Panc1 (cell line): Measurements from ENCODE around the gene ZBTB33. TPM values are rescaled to one million over a fixed set of nuclear protein-coding genes. Genes with fewer than 3 reads are reported as not detected.

Experiments
- ATAC-seq: fragments of 200-7000 bp; cut with Tn5 transposase; 2 replicates; pipeline ENCODE4 v1.9.1; 2020; ENCODE audit warnings: mild to moderate bottlenecking, moderate library complexity
- BruUV-seq: library from RNA; stranded (reverse); fragments of 400-500 nt; replicated peaks from 2 replicates; lab custom pipeline; 2021; lab: Mats Ljungman, UMichigan
- CTCF ChIA-PET: fragments of 300-600 bp; sonication (Branson Sonifier 250); formaldehyde crosslinking; loops from one replicate; lab custom pipeline; 2022; ENCODE audit warnings: antibody characterized with exemption; lab: Charles Lee
- POLR2A ChIA-PET: fragments of 300-600 bp; sonication (Branson Sonifier 250); formaldehyde crosslinking; loops from one replicate; lab custom pipeline; 2022; ENCODE audit warnings: antibody characterized with exemption; lab: Charles Lee
- DNase-seq: peaks from one replicate; pipeline ENCODE4 v3.0.0-alpha.2; 2010; ENCODE audit warnings: low read depth, low spot score
- H3K27ac ChIP-seq: 2 replicates; pipeline ENCODE4 v1.5.1; 2011; ENCODE audit warnings: mild to moderate bottlenecking, low read length, inconsistent platforms
- H3K27me3 ChIP-seq: fragments of 200-500 bp; sonication (Bioruptor generic); 2 replicates; pipeline ENCODE4 v1.6.0; 2014; ENCODE audit warnings: low read length, inconsistent platforms; ENCODE audit not compliant: control insufficient read depth, insufficient read depth
- H3K36me3 ChIP-seq: fragments of 200-500 bp; sonication (Bioruptor generic); 2 replicates; pipeline ENCODE4 v1.5.1; 2014; ENCODE audit warnings: inconsistent platforms, mild to moderate bottlenecking, low read length, moderate library complexity; ENCODE audit not compliant: control insufficient read depth, insufficient read depth
- H3K4me1 ChIP-seq: 2 replicates; pipeline ENCODE4 v1.5.1; 2011; ENCODE audit warnings: inconsistent platforms, mild to moderate bottlenecking, low read length, moderate library complexity; ENCODE audit not compliant: control insufficient read depth, insufficient read depth
- H3K4me3 ChIP-seq, 2 experiments: 2 replicates each; pipeline ENCODE4 v1.5.1; 2011 to 2012; ENCODE audit warnings: low read depth in 2 of 2, low read length in 2 of 2, mild to moderate bottlenecking in 2 of 2, inconsistent platforms in 1 of 2, moderate library complexity in 1 of 2
- H3K9me3 ChIP-seq: fragments of 200-500 bp; sonication (Bioruptor generic); 2 replicates; pipeline ENCODE4 v1.5.1; 2014; ENCODE audit warnings: low read depth, mild to moderate bottlenecking, inconsistent platforms, low read length, moderate library complexity; ENCODE audit not compliant: control insufficient read depth, insufficient read depth
- CTCF ChIP-seq: fragments of 450-650 bp; IDR thresholded peaks from 2 replicates; pipeline ENCODE4 v1.5.1; 2017; ENCODE audit warnings: mild to moderate bottlenecking
- POLR2AphosphoS5 ChIP-seq: IDR thresholded peaks from 2 replicates; pipeline ENCODE4 v1.6.1; 2012; ENCODE audit warnings: mild to moderate bottlenecking, low read depth, low read length, moderate library complexity
- REST ChIP-seq, 2 experiments: IDR thresholded peaks; 2 replicates each; pipeline ENCODE4 v1.6.1; 2011 to 2012; ENCODE audit warnings: low read depth in 2 of 2, control low read depth in 1 of 2, low read length in 1 of 2, mild to moderate bottlenecking in 1 of 2, moderate library complexity in 1 of 2; ENCODE audit not compliant: insufficient read depth in 1 of 2
- SIN3A ChIP-seq: IDR thresholded peaks from 2 replicates; pipeline ENCODE4 v1.6.1; 2012; ENCODE audit warnings: low read depth, mild to moderate bottlenecking, low read length, moderate library complexity, borderline replicate concordance; ENCODE audit not compliant: insufficient read depth
- TCF7L2 ChIP-seq: IDR thresholded peaks from 2 replicates; pipeline ENCODE4 v1.6.1; 2011; ENCODE audit warnings: mild to moderate bottlenecking, low read depth, low read length, inconsistent platforms
- in situ Hi-C: cut with HindIII; loops from 2 replicates; pipeline ENCODE4 v1.10.0; 2016; ENCODE audit warnings: low sequenced_read_pairs, low pct_unique_long_range_greater_than_20kb
- intact Hi-C: fragments of 100-400 bp; cut with micrococcal nuclease; formaldehyde crosslinking; loops from one replicate; pipeline ENCODE4 v1.10.0; 2022; ENCODE audit not compliant: unreplicated experiment
- total RNA-seq: library from RNA; stranded (reverse); gene quantifications from one replicate; pipeline ENCODE4 v1.2.1, GENCODE V29; 2021; ENCODE audit not compliant: unreplicated experiment

The ZBTB33 gene
- total RNA-seq, 1 experiment from 2014 or later = 21.5 TPM

GRCh38 chrX:120235284-120235683, 15.3 kb upstream of the ZBTB33 start:
- Histone ChIP-seq H3K36me3 (no peaks in the 10 kb centered on the region), H3K4me1 (no peaks in the 10 kb centered on the region), H3K27me3 (no peaks in the 10 kb centered on the region), H3K9me3 (peaks cover 8% of the 10 kb centered on the region; the same call in 1 of the 2 replicates), H3K27ac (no peak overlapping the region), H3K4me3 (no peak overlapping the region)
- ATAC-seq = no peak
- DNase-seq = no peak
- in situ Hi-C loops = no loop called here
- ChIA-PET CTCF (no interaction called here), POLR2A (no interaction called here)
- intact Hi-C loops = no loop called here
- TF ChIP-seq TCF7L2 (no peak), CTCF (no peak), POLR2AphosphoS5 (no peak), SIN3A (no peak)
- no TSS peak for BruUV-seq

- BruUV-seq = no TSS peak
- peaks cover 3% of the 10 kb centered on the region; the same call in 1 of the 2 replicates for H3K9me3 ChIP-seq
- DNase-seq = no peak
- no peaks in the 10 kb centered on the region for H3K4me1 ChIP-seq
- H3K36me3 ChIP-seq = no peaks in the 10 kb centered on the region
- in situ Hi-C loops = no loop called here
- CTCF ChIA-PET = no interaction called here
- H3K27ac ChIP-seq = no peak overlapping the region
- POLR2A ChIA-PET = no interaction called here
- H3K27me3 ChIP-seq = no peaks in the 10 kb centered on the region
- intact Hi-C loops = no loop called here
- TF ChIP-seq POLR2AphosphoS5 = no peak
- TF ChIP-seq TCF7L2 = no peak
- TF ChIP-seq CTCF = no peak
- no peak for TF ChIP-seq SIN3A
- no peak for TF ChIP-seq REST (IDR thresholded peaks at IDR 0.05; ENCODE audit: insufficient read depth in 1 of 2, low read depth in 2 of 2, low read length in 1 of 2)
- H3K4me3 ChIP-seq = no peak overlapping the region
- ATAC-seq = no peak
Observed at GRCh38 chrX:120236687-120237479, 13.7 kb upstream of the ZBTB33 start.
